HG02759 (cell line): ENCODE results near the gene MAGI2.
A peak's percentile ranks its signal among the peaks of the same experiment; 100 is the strongest.
"Not testable (repeated sequence)": the region's sequence is repeated elsewhere in the genome, so short reads cannot be mapped to it uniquely, and the experiment has no call there.

Experiments
- ATAC-seq: cut with Tn5 transposase; IDR thresholded peaks from one replicate; pipeline ENCODE4 v1.9.1; 2021; ENCODE audit warnings: mild to moderate bottlenecking, moderate library complexity; ENCODE audit not compliant: unreplicated experiment

MAGI2 gene

DNA sequence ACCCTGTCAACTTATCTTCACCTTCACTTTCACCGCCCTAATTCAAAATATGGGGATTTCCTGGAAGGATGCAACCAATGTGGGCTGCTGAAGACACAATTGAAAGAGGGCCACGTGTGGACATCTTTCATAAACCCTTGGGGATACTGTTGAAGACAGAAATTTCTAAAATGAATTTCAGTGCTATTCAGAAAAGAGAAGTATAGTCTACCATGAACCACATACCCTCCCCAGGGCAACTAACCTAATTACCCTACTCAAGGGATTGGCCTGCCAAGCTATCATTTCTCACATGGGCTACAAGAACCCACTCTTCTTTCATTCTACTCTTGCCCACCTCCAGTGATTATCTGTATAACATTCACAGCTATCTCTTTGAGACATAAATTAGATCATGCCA lies 1428.9 kb downstream of the MAGI2 start:
- ATAC-seq: no peak

DNA sequence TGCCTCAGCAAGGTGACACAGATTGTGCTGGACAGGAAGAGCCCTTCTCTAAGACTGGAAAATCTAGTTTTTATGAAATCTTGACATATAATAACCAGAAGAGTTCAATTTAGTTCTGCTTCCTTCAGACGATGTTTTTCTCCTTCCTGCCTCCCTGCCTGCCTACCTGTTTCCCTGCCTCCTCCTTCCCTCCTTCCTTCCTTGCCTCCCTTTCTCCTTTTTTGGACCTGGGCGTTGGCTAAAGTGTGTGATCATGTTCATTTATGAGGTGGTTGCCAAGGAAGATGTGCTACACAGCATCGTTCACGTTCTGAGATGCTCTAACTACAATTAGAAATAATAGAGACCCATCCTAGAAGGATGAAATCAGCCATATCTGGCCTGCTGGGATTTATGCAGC lies 1430.3 kb downstream of the MAGI2 start:
- ATAC-seq: no peak

DNA sequence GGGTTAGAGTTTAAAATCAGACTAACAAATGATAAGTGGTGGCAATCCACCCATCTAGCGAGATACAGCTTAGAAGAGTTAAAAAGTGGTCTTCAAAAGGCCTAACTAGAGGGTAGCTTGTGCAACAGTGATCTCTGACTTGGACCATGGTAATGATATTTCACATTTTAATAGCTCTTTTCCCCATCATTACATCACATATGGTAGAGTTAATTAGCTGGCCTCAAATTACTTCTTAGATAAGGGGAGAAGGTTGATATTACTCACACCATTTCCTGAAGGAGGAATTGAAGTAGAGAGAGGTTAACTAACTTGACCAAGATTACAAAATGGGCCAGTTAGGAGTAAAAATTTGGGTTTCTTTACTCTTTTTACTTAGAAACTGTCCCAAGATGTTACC lies 1431.3 kb downstream of the MAGI2 start:
- ATAC-seq: no peak

DNA sequence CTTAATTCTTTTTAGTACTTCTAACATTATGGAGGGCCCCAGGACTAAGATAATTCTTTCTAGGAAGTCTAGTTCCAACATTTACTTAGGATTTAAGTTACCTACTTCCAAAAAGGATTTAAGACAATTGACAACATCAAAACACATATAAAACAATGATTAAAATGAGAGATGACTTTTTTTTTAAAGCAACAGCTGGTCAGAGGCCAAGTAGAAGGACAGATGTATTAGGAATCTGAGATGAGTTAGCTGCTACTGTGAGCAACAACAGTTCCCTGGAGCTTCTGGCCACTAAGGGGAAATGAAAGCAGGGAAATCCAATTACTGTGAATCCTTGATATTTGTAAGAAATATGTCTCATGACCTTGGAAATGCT lies 1432.6 kb downstream of the MAGI2 start:
- no peak for ATAC-seq

DNA sequence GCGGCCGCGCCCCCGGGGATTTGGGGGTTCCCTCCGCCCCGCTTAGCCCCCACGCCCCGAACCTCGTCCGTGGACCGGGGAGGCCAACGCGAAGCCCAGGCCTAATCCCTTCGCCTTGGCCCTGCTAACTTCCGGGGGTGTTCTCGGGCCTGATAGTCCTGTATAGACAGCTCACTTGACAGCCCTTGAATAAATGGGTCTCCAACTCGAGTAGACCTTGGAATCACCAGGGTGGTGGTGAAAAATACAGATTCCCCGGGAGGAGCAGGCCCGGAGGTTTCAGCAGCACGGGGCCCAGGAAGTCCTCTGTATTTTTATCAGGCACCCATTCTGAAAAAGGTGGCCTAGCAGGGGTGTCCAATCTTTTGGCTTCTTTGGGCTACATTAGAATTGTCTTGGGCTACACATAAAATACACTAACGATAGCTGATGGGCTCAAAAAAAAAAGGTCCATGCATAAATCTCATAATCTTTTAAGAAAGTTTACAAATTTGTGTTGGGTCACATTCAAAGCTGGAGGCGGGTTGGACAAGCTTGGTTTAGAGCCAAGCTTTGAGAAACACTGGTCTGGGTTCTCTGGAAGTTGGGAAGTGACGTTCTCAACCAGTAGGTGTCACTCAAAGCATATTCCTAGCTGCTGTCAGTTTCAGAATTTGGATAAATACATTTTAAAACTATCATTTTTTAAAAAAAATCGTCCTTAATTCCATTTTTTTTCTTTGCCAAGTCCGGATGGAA lies 1433.2 kb downstream of the MAGI2 start:
- ATAC-seq: peak; percentile 40

DNA sequence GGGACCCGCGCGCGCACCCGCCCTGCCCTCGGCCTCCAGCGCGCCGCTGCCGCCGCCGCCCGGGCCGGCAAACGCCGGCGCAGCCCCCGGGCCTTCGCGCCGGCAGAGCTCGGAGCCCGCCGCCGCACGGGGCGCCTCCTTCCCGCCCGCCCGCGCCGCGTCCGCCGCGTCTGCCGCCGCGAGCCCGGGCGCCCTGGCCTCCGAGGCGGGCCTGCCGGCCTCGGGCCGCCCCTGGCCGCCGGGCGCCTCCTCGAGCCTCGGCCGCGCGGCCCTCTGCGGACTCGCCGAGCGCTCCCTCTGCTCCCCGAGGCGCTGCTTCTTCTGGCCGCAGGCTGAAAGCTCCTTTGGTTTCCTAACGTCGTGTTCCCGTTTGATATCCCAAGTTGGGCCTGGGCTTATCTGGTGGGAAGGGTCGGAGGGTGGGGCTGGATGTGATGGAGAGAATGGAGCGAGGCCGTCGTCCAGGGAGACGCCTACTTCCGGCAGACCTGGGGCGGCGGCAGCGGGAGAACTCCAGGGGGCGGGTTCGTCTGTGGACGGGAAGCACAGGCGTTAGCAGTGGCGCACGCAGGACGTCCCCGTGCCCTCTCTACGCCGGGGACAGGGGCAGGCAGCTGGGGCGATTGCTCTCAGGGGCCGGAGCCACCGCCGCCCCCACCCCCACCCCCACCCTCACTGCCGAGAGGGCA lies 1433.9 kb downstream of the MAGI2 start:
- peak; percentile 86 for ATAC-seq

DNA sequence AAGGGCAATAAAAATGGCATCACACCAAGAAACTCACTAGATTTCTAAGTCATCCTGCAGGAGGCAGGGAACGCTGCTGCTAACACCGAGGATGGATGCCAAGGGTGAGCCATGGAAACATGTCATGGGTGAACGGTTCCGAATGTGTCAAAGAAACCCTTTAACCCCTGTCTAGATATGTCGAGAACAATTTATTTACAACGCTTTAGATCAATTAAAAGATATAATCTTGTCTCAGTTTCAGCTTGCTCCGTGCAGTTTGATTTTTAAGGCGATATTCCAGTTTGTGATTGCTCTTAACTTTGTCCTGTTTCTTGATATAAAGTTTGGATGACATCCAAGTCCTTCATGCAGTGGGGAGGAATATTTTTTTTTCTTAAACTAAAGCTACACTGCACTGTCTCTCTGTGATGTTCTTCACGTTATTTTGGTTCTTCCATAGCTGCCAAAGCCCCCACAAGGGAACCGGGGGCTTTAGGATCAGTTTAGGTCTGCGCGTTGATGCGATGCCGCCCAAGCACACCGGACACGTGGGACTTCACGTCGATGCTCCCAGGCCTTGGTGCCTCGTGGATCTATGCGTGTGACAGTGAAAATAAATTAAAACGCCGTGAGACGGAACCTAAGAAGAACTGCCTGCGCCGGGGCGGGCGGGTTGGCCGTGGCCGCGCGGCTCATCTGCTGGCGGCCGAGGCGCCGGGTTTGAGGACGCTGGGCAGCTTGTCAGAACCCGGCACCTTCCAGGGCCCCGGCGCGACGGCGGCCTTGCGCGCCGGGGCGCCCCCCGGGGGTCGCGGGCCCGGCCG lies 1434.6 kb downstream of the MAGI2 start:
- no peak for ATAC-seq

DNA sequence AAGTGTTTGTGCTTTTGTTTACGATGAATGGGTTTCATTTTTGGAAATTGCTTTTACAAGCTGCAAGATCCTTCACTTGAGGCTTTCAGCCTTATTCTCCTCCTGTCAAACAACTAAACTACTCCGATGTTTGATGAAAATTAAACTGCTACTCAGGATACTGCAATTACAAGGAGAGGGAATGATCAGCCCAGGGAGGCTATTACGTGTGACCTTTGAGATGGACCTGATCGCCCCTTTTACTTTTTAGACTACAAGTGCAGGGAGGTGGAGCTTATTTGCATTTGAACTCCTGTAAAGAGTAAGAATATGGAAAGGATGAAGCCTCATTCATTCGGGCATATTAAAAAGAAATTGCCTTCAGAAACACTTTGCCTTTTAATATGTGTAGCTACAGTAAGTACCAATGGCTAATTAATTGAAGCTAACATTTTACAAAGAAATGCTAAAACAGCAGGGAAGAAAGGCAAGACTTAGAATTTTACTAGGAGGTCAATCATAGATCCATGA lies 1435.8 kb downstream of the MAGI2 start:
- no peak for ATAC-seq

DNA sequence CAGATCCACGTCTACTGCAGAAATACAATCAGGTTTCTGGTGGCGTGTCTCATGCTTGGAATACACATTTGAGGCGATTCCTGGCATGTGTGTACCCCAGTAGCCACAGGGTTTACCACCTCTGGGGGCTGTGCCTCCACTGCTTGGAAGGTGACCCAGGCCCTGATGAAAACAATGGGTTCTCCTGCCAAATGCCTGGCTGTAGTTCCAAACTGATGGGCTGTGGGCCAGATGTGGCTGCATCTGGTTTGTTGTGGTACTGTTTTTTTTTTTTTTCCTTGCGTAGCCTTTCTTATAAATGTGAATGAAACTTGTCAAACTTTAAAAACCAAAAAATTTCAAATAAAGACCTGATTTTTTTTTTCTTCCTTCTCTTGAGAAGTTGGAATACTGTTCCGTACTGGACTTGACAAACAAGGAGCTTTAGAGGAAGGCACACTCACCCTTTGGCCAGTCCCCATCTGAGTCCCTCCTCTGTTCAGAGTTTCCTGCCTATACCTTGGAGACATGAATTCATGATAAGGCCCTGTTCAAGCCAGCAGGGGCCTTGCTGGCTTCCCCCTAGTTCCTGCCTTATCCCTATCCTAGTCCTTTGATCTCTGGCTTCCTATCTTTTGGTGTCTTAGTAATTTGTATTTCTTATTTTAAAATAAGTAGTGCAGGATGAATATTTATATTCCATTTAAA lies 1437.8 kb downstream of the MAGI2 start:
- no peak for ATAC-seq

DNA sequence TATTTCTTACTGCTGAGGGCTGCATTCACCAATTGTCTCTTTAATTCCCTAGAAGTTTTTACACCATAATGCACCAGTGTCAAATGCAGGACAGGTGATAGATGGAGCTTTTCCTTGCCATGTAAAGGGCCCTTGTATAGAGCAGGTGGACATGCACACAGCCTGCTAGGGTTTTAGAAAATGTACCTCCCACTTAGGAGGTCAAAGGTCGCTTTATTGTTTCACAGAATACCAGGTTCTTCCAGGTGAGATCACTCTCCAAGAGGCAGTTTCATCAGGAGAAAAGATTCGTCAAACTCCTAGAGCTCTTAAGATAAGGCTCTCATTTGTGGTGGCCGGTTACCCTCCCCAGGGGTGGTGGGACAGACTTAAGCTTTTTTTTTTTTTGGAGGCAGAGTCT lies 1439.1 kb downstream of the MAGI2 start:
- ATAC-seq: no peak

DNA sequence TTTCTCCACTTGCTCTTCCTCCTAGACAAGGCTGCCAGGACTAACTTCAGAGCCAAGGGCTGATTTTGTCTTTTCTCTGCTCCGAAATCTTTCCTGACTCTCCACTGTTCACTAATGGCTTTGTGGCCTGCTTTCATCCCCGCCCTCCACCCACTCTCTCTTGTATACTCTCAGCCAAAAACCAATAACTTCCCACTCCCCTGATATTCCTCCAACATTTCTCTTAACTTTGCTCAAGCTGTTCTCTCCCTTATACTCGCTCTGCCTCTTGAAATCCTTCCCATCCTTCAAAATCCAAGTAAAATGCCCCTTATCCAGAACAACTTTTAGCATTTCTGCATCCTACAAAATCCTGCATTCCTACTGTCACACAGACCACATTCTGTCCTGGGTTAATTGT lies 1440.1 kb downstream of the MAGI2 start:
- no peak for ATAC-seq

DNA sequence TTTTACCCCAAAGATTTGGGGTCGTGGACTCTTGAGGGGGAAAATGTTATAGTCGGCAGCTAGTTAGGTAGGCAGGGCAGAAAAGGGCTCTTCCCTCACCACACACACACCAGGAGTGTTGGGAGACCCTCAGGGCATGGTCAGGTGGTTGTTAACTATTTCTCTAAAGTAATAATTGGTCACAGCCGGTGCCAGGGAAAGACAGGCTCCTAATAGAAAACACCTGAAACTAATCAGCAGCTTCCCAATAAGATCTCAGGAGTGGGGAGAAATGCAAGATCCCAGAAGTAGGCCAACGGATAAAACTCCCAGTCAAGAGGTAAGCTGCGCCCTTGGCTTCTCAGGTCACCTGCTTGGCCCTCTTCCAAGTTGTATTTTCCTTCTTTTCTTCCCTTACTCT lies 1441.8 kb downstream of the MAGI2 start:
- ATAC-seq: no peak

DNA sequence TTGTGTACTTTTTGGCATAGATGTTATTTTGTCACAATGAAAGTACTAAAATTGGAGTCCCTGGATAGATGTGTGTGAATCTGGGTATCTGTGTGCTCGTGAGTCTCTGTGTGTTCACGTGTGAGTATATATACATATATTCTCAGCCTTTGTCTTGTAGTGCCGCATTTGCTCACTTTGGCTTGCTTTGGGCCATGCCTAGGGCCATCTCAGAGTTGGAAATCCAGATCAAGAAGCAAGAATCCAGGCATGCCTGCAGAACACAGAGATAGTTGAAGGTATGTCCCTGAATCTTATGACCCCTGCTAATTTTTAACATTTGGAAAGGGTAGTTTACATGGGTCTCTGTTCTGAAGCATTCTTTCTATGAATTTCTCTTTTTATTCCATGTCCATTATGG lies 1446.2 kb downstream of the MAGI2 start:
- ATAC-seq: no peak

DNA sequence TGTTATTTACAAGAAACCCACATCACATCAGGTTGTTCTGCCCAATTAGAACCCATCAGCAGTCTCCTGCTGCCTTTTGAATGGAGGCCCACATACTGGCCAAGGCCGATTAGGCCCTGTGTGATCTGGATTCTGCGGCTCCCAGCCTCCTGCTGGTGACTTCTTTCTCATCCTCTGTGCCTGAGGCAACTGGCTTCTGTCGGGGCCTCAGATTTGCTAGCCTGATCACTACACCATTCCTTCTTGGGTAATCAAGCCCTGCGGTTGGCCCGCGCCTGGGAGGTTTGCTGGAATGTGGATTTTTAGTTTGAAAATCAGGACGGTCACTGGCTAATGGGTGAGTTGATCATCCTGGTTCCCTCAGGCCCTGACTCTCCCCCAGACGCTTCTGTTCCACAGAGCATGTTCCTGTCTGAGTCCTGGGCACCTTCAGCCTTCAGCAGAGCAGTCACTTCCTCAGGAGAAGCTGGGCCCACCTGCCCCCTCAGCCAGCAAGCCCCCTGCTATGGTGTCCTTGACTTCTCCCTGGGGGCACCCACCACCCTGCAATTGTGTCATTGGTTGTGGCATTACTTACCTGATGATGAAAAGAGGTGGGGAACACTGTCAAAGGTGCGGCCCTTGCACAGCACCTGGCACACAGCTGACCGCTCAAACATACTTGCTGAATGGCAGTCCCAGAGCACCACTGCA lies 1447.3 kb downstream of the MAGI2 start:
- no peak for ATAC-seq

DNA sequence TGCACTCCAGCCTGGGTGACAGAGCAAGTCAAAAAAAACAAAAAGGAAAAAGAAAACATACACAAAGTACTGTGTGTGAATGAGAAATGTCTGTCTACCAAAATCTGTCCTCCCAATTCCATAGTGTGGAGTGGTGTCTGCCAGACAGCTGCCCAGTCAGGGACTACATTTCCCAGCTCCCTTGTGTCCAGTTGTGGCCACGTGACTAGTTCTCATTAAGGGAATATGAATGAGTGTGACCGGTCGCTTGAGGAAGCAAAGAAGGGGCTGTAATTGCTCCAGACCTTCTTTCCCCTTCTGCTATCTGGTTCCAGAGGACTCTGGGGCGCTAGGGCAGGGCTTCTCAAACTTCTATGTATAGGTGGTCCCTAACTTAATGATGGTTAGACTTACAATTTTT lies 1450.8 kb downstream of the MAGI2 start:
- ATAC-seq: no peak

DNA sequence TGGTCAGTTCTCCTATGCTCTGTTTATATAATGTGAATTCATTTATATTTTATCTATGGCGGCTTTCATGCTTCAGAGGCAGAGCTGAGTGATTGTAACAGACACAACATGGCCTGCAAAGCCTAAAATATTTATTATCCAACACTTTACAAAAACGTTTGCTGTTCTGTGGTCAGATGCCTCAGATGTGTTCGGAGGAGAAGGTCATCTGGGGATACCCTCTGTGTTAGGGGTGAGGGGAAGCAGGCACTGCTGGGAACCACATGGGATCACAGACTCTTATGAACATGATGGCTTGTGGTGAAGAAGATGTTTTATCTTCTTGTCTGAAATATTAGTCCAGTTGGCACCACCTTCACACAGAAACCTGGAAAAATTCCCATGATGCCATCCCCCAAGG lies 1451.4 kb downstream of the MAGI2 start:
- no peak for ATAC-seq

DNA sequence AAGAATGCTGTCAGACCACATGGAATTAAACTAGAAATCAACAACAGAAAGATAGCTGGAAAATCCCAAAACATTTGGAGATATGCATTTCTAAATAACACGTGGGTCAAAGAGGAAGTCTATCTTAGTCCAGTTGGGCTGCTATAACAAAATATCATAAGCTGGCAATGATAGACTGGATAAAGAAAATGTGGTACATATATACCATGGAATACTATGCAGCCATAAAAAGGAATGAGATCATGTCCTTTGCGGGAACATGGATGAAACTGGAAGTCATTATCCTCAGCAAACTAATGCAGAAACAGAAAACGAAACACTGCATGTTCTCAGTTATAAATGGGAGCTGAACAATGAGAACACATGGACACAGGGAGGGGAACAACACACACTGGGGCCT lies 1454.3 kb downstream of the MAGI2 start:
- ATAC-seq: not testable (repeated sequence)

DNA sequence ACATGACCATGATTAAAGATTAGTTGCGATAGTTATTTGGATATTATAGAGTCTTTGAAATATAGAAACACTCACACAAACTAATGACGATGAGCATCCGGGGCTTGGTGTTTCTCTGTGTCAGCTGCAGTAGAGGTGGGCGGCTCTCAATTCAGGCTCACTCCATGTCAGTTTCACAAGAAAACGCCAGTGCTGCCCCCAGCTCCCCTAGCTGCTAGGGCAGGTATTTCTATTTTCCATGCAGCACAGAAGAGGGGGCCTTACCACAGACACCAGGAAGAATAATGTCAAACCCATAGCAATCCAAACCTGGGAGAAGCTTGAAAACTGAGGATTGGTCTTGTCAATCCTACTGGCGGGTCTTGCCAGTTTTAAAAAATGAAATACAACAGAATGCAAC lies 1457.8 kb downstream of the MAGI2 start:
- no peak for ATAC-seq

DNA sequence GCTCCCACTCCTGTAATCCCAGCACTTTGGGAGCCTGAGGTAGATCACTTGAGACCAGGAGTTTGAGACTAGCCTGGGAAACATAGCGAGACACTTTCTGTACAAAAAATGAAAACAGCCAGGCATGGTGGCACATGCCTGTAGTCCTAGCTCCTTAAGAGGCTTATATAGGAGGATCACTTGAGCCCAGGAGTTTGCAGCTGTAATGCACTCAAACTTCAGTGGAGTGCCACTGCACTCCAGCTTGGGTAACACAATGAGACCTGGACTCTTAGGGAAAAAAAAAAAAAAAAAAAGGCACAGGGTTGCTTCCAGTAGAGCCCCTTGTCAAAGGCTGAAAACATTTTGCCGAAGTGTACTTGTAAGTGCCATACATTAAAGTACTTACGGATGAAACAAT lies 1459.6 kb downstream of the MAGI2 start:
- no peak for ATAC-seq

DNA sequence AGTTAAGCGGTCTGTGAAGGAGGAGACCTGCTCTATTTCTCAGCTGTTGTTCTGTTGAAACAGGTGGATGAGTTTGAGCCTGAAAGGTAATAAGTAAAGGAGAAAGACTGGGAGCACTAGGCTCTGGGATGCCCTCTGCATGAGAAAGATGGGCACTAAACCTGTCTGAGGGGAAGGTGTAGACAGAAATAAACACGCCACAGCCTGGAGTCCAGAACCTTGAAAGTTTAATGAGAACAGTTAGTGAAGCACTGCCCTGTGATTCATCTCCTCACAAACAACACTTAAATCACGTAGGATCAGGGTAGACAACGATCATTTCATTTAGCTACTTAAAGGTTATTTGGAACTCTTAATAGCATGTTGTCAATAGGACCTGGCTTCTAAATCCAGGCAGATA lies 1461.8 kb downstream of the MAGI2 start:
- ATAC-seq: no peak
